Body of pancreas (tissue), 4 donors: ENCODE results near the gene CCNG1. TPM values are rescaled to one million over a fixed set of nuclear protein-coding genes. Genes with fewer than 3 reads are reported as not detected.
"Not testable (repeated sequence)": the region's sequence is repeated elsewhere in the genome, so short reads cannot be mapped to it uniquely, and the experiment has no call there.

ENCODE experiments used
- ATAC-seq: fragments of 150-250 bp; one replicate; pipeline ENCODE4 v1.9.1; 2016
- DNase-seq, 4 donors: peaks; one replicate each; pipeline ENCODE4 v3.0.0-alpha.2; 2019
- H3K27ac ChIP-seq, 4 donors: fragments of 200-600 bp; sonication (generic); 1 replicate in 3 of 4; 2 replicates in 1 of 4; pipeline versions ENCODE4 v1.5.1 to v1.6.1; 2016 to 2019; ENCODE audit warnings: mild to moderate bottlenecking in 1 of 4, mixed read lengths in 1 of 4, moderate library complexity in 1 of 4
- H3K27me3 ChIP-seq, 2 donors: fragments of 200-600 bp; sonication (generic); one replicate each; pipeline ENCODE4 v1.6.0; 2016; ENCODE audit warnings: mild to moderate bottlenecking in 1 of 2
- H3K36me3 ChIP-seq, 2 donors: fragments of 200-600 bp; sonication (generic); replicated peaks in 1 of 2; 2 replicates each; pipeline ENCODE4 v1.5.1; 2016; ENCODE audit warnings: low read depth in 2 of 2; ENCODE audit not compliant: insufficient read depth in 1 of 2
- H3K4me1 ChIP-seq: fragments of 200-600 bp; sonication (generic); one replicate; pipeline ENCODE4 v1.6.0; 2016
- H3K4me3 ChIP-seq, 2 donors: fragments of 200-600 bp; sonication (generic); 1 replicate in 1 of 2; 2 replicates in 1 of 2; pipeline ENCODE4 v1.5.1; 2016 to 2019
- H3K9me3 ChIP-seq, 3 donors: fragments of 200-600 bp; sonication (generic); 1 replicate in 2 of 3; 2 replicates in 1 of 3; pipeline ENCODE4 v1.5.1; 2016
- POLR2A ChIP-seq, 3 donors: fragments of 450-650 bp; IDR thresholded peaks; one replicate each; pipeline ENCODE4 v1.6.1; 2016; ENCODE audit warnings: antibody characterized with exemption in 3 of 3, mild to moderate bottlenecking in 2 of 3
- WGBS, 2 donors: methylation state at CpG; one replicate each; pipeline ENCODE4 v1.1.5; 2017; 5-methylcytosine and 5-hydroxymethylcytosine counted together
- intact Hi-C: fragments of 100-400 bp; cut with DNase I; formaldehyde crosslinking; loops from one replicate; pipeline ENCODE4 v1.15.1; 2023
- total RNA-seq, 2 donors: library from RNA; depleted of rRNA; stranded (reverse); fragments of >200 nt; gene quantifications; one replicate each; pipeline ENCODE4 v1.1.0, GENCODE V29; 2016
- TF ChIP-seq, protein P1 (sequence below), 7 experiments: fragments of 450-650 bp in 4 of 7; fragments of 200-600 bp in 3 of 7; sonication (generic) in 3 of 7; IDR thresholded peaks; one replicate each; pipeline ENCODE4 v1.5.1; 2016 to 2019; ENCODE audit warnings: antibody characterized with exemption in 7 of 7

Gene CCNG1, protein sequence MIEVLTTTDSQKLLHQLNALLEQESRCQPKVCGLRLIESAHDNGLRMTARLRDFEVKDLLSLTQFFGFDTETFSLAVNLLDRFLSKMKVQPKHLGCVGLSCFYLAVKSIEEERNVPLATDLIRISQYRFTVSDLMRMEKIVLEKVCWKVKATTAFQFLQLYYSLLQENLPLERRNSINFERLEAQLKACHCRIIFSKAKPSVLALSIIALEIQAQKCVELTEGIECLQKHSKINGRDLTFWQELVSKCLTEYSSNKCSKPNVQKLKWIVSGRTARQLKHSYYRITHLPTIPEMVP
- 100 to 1,000 TPM in 1 of 2 donors, 10 to 100 TPM in 1; 52.4 to 118 TPM for total RNA-seq

DNA sequence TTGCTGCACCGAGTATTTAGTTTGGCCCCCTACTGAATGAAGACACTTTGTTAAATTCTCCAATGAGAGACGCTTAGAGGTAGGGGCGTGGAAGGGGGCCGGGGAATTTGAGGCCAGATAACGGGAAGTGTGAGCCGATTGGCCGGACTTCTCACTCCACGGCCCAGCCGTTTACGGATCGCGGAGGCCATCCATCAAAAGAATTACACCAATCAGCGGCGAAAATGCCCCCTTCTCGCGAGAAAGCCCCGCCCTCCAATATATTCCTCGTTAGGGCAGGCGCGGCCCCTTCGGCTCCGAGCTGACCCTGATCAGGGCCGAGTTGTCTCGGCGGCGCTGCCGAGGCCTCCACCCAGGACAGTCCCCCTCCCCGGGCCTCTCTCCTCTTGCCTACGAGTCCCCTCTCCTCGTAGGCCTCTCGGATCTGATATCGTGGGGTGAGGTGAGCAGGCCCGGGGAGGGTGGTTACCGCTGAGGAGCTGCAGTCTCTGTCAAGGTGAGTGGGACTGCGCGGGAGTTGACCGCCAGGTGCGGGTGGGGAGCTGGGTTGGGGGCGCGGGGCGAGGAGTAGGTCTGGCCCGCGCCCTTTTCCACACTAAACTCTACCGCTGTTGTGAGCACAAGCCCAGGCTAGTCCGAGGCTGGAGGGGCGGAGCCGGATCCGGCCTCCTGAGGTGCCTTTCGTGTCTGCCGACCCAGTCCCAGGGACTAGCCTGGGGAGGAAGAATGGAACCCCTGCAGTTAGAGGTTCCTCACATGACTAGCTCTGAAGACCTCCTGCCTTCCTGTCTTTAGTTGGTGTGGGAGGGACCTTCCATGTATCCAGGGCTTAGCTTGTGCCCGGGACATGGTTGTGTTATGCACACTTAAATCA lies at the start of gene CCNG1:
Gene CCNG1, plus strand, starts transcription at position 287 of the 874 bp plus-strand sequence. CDS start 1,662 bp downstream, outside the sequence.
- Histone ChIP-seq H3K4me1 (peaks cover 71% of the 10 kb centered on the region), H3K27ac (peak within 1 kb of the TSS; percentile 72 to 97 (median 92)), H3K36me3 (peaks cover 0 to 6% of the 10 kb centered on the region in 2 donors), H3K27me3 (no peaks in the 10 kb centered on the region), H3K9me3 (no peaks in the 10 kb centered on the region), H3K4me3 (peak within 1 kb of the TSS; percentile 82 to 88)
- 0% methylated on average over 27 to 45 of the region's 51 CpGs for WGBS, 2 donors
- TF ChIP-seq, protein P1, sequence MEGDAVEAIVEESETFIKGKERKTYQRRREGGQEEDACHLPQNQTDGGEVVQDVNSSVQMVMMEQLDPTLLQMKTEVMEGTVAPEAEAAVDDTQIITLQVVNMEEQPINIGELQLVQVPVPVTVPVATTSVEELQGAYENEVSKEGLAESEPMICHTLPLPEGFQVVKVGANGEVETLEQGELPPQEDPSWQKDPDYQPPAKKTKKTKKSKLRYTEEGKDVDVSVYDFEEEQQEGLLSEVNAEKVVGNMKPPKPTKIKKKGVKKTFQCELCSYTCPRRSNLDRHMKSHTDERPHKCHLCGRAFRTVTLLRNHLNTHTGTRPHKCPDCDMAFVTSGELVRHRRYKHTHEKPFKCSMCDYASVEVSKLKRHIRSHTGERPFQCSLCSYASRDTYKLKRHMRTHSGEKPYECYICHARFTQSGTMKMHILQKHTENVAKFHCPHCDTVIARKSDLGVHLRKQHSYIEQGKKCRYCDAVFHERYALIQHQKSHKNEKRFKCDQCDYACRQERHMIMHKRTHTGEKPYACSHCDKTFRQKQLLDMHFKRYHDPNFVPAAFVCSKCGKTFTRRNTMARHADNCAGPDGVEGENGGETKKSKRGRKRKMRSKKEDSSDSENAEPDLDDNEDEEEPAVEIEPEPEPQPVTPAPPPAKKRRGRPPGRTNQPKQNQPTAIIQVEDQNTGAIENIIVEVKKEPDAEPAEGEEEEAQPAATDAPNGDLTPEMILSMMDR (IDR thresholded peaks at IDR 0.05) = peak in 2 of 7 experiments; percentile 16 to 23
- TF ChIP-seq POLR2A (IDR thresholded peaks at IDR 0.05) = peak; percentile 76 to 96 (median 95)
- ATAC-seq (peak; percentile 96), DNase-seq (peak; percentile 95 to 98 (median 96))
- intact Hi-C loops = no loop called here

DNA sequence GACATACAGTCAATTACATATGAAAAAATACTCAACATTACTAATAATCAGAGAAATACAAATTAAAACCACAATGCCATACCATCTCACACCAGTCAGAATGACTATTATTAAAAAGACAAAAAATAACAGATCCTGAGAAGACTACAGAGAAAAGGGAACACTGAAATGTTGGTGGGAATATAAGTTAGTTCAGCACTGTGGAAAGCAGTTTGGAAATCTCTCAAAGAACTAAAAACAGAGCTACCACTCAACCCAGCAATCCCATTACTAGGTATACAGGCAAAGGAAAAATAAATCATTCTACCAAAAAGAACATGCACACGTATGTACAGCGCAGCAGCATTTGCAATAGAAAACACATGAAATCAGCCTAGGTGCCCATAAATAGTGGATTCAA lies 41.6 kb upstream of the CCNG1 start:
- Histone ChIP-seq H3K4me1 (no peaks in the 10 kb centered on the region), H3K4me3 (no peak overlapping the region), H3K27ac (no peak overlapping the region), H3K27me3 (no peaks in the 10 kb centered on the region), H3K9me3 (no peaks in the 10 kb centered on the region), H3K36me3 (no peaks in the 10 kb centered on the region)
- no peak for ATAC-seq
- no peak for TF ChIP-seq POLR2A (IDR thresholded peaks at IDR 0.05)
- TF ChIP-seq, protein P1 (IDR thresholded peaks at IDR 0.05) = no peak
- no peak for DNase-seq
- intact Hi-C loops = no loop called here
- 90 to 100% methylated on average over 2 of the region's 2 CpGs for WGBS, 2 donors

DNA sequence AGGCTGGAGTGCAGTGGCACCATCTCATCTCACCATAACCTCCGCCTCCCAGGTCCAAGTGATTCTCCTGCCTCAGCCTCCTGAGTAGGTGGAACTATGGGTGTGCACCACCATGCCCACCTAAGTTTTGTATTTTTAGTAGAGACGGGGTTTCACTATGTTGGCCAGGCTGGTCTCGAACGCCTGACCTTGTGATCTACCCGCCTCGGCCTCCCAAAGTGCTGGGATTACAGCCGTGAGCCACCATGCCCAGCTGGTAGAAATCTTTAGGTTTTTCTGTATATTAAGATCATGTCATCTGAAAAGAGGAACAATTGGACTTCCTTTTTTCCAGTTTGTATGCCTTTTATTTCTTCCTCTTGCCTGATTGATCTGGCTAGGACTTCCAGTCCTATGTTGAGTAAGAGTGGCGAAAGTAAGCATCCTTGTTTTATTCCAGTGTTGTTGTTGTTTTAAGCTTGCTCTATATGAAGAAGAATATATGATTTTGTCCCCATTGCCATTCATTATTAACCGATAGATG lies 40.5 kb upstream of the CCNG1 start:
- H3K27ac ChIP-seq, H3K4me1 ChIP-seq, intact Hi-C loops, DNase-seq, H3K36me3 ChIP-seq, ATAC-seq, H3K9me3 ChIP-seq, H3K27me3 ChIP-seq, H3K4me3 ChIP-seq: not testable (repeated sequence)
- 81 to 83% methylated on average over 9 of the region's 9 CpGs for WGBS, 2 donors

DNA sequence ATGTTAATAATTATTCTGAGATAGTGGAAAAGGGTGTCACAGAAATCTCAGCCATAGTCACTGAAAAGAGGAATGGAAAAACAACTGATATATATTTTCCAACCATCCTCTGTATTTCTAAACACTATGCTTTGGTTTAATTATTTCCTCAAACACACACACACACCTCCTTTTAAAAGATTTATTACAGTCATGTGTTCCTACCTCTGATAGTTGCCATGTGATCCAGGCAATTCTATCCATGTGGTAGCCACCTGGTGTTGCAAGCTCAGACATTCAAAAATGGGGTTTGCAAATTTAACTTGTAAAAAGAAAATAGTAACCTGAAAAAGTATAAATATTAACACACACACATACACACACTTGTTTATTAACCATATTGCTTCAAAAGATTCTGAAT lies 40.0 kb upstream of the CCNG1 start:
- H3K4me3 ChIP-seq = no peak overlapping the region
- DNase-seq (no peak), ATAC-seq (no peak)
- no peaks in the 10 kb centered on the region for H3K27me3 ChIP-seq
- intact Hi-C loops = no loop called here
- no peaks in the 10 kb centered on the region for H3K4me1 ChIP-seq
- H3K27ac ChIP-seq = no peak overlapping the region
- no peak for TF ChIP-seq POLR2A (IDR thresholded peaks at IDR 0.05)
- TF ChIP-seq, protein P1 (IDR thresholded peaks at IDR 0.05) = no peak
- no peaks in the 10 kb centered on the region for H3K36me3 ChIP-seq
- no peaks in the 10 kb centered on the region for H3K9me3 ChIP-seq

DNA sequence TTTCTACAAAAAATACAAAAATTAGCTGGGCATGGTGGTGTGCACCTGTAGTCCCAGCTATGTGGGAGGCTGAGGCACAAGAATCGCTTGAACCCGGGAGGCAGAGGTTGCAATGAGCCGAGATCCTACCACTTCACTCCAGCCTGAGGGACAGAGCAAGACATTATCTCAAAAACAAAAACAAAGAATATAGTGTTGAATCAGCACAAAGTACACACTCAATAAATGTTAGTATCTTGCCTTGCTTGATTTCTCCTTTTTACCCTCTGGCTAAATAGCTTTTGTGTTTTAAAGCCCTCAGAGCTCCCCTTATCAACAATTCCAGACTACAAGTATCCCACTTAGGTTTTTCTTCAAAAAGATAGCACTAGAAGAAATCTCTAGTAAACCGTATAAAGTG lies 37.5 kb upstream of the CCNG1 start:
- 69 to 81% methylated on average over 4 of the region's 4 CpGs for WGBS, 2 donors
- H3K36me3 ChIP-seq = no peaks in the 10 kb centered on the region
- intact Hi-C loops = no loop called here
- DNase-seq = no peak
- no peak overlapping the region for H3K4me3 ChIP-seq
- H3K9me3 ChIP-seq = no peaks in the 10 kb centered on the region
- H3K27ac ChIP-seq = no peak overlapping the region
- no peak for ATAC-seq
- H3K27me3 ChIP-seq = no peaks in the 10 kb centered on the region
- TF ChIP-seq POLR2A (IDR thresholded peaks at IDR 0.05) = no peak
- TF ChIP-seq, protein P1 (IDR thresholded peaks at IDR 0.05) = no peak
- peaks cover 5% of the 10 kb centered on the region for H3K4me1 ChIP-seq
